GM23248 (cell line): ENCODE data around the gene HCN2.
"Not testable (repeated sequence)": the region's sequence is repeated elsewhere in the genome, so short reads cannot be mapped to it uniquely, and the experiment has no call there.

Experiments used
- EZH2 ChIP-seq: fragments of 200-600 bp; sonication (generic); IDR thresholded peaks from 2 replicates; pipeline ENCODE4 v1.6.1; 2018; ENCODE audit warnings: antibody characterized with exemption, mild to moderate bottlenecking; ENCODE audit not compliant: insufficient read depth, poor library complexity, severe bottlenecking
- EZH2phosphoT487 ChIP-seq: fragments of 200-600 bp; sonication (generic); IDR thresholded peaks from 2 replicates; pipeline ENCODE4 v1.6.1; 2018; ENCODE audit warnings: antibody characterized with exemption, moderate library complexity, mild to moderate bottlenecking, low read depth; ENCODE audit not compliant: insufficient read depth

DNA sequence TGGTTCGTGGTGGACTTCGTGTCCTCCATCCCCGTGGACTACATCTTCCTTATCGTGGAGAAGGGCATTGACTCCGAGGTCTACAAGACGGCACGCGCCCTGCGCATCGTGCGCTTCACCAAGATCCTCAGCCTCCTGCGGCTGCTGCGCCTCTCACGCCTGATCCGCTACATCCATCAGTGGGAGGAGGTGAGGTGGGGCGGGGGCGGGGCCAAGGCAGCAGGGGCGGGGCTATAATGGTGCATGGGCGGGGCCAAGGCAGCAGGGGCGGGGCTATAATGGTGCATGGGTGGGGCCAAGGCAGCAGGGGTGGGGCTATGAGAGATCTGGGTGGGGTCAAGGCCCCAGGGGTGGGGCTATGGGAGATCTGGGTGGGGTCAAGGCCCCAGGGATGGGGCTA, 14.1 kb downstream of the HCN2 start:
- TF ChIP-seq EZH2phosphoT487, EZH2: not testable (repeated sequence)
